AG04450 (cell line): Measurements from ENCODE around the gene DLL4. TPM values are rescaled to one million over a fixed set of nuclear protein-coding genes. Genes with fewer than 3 reads are reported as not detected.

Experiments
- CTCF ChIA-PET: fragments of 300-600, 350-600 bp; formaldehyde crosslinking; extraction: SDS; loops from one replicate; lab custom pipeline; 2022; ENCODE audit warnings: antibody characterized with exemption, inconsistent platforms; lab: Charles Lee
- POLR2A ChIA-PET: fragments of 350-600 bp; formaldehyde crosslinking; extraction: SDS; loops from one replicate; lab custom pipeline; 2021; ENCODE audit warnings: antibody characterized with exemption, inconsistent platforms; lab: Yijun Ruan, JAX
- DNase-seq: peaks from one replicate; pipeline ENCODE4 v3.0.0-alpha.2; 2011; ENCODE audit warnings: low read depth, low spot score
- H3K27ac ChIP-seq: one replicate; pipeline ENCODE4 v1.5.1; 2012; ENCODE audit warnings: low read depth, low read length, control low read depth
- H3K27me3 ChIP-seq: one replicate; pipeline ENCODE4 v1.6.0; 2012; ENCODE audit warnings: low read length; ENCODE audit not compliant: control insufficient read depth, insufficient read depth
- H3K4me3 ChIP-seq: 2 replicates; pipeline ENCODE4 v1.5.1; 2011; ENCODE audit warnings: mild to moderate bottlenecking, low read depth, low read length, control low read depth
- H3K9me3 ChIP-seq: 2 replicates; pipeline ENCODE4 v1.5.1; 2012; ENCODE audit warnings: low read length; ENCODE audit not compliant: control insufficient read depth, insufficient read depth
- CTCF ChIP-seq: IDR thresholded peaks from 2 replicates; pipeline ENCODE4 v1.5.1; 2011; ENCODE audit warnings: low read depth, low read length, control low read depth, inconsistent platforms
- polyA plus RNA-seq: library from polyadenylated mRNA; depleted of rRNA; stranded (reverse); fragments of >200 nt; gene quantifications from 2 replicates; pipeline ENCODE4 v1.2.3, GENCODE V29; 2011

Gene DLL4
- polyA plus RNA-seq, 1 experiment: 1.5 TPM

GRCh38 chr15:40889112-40889511 is 40.0 kb upstream of the DLL4 start:
- ChIA-PET POLR2A (no interaction called here), CTCF (interaction anchor here (0.8 to 9.7 kb wide), 2 partner anchors 19 to 32 kb away, joined by 3 to 171 read pairs; no protein-coding TSS in a partner anchor)
- no peak for TF ChIP-seq CTCF
- Histone ChIP-seq H3K27me3 (no peaks in the 10 kb centered on the region), H3K4me3 (no peak overlapping the region), H3K27ac (no peak overlapping the region), H3K9me3 (no peaks in the 10 kb centered on the region; the same call in 1 of the 2 replicates)
- DNase-seq: no peak

DNA sequence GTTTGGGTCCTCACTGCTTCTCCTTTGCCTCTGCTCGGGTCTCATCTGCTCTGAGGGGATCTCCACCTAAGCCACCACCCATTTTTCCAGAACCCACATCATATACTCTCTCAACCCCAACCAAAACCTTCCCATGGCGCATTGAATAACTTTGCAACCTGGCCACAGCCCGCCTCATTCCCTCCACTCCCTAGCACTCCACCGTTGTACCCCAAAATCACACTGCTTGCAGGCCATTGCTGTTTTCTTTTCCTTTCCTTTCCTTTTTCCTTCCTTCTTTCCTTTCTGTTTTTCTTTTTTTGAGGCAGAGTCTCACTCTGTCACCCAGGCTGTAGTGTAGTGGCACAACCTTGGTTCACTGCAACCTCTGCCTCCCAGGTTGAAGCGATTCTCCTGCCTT is 38.0 kb upstream of the DLL4 start:
- DNase-seq: no peak
- H3K27ac ChIP-seq: no peak overlapping the region
- ChIA-PET CTCF (interaction anchor here (0.6 to 9.7 kb wide), 10 partner anchors 9 to 302 kb away, joined by 3 to 171 read pairs (median 8); partner anchors contain the start of gene RAD51), POLR2A (no interaction called here)
- no peak overlapping the region for H3K4me3 ChIP-seq
- TF ChIP-seq CTCF: no peak
- H3K27me3 ChIP-seq: no peaks in the 10 kb centered on the region
- no peaks in the 10 kb centered on the region; the same call in 1 of the 2 replicates for H3K9me3 ChIP-seq

GRCh38 chr15:40891810-40892446 is 37.2 kb upstream of the DLL4 start:
- H3K9me3 ChIP-seq: no peaks in the 10 kb centered on the region; the same call in 1 of the 2 replicates
- H3K4me3 ChIP-seq: no peak overlapping the region
- CTCF ChIA-PET: interaction anchor here (0.6 to 9.7 kb wide), 39 partner anchors 8 to 554 kb away, joined by 3 to 171 read pairs (median 3); partner anchors contain the start of gene RAD51
- POLR2A ChIA-PET: interaction anchor here (0.9 to 1.0 kb wide), 2 partner anchors 34 to 197 kb away, joined by 3 to 4 read pairs; partner anchors contain the start of gene RAD51
- DNase-seq: no peak
- H3K27ac ChIP-seq: no peak overlapping the region
- TF ChIP-seq CTCF: peak; percentile 83
- H3K27me3 ChIP-seq: no peaks in the 10 kb centered on the region

DNA sequence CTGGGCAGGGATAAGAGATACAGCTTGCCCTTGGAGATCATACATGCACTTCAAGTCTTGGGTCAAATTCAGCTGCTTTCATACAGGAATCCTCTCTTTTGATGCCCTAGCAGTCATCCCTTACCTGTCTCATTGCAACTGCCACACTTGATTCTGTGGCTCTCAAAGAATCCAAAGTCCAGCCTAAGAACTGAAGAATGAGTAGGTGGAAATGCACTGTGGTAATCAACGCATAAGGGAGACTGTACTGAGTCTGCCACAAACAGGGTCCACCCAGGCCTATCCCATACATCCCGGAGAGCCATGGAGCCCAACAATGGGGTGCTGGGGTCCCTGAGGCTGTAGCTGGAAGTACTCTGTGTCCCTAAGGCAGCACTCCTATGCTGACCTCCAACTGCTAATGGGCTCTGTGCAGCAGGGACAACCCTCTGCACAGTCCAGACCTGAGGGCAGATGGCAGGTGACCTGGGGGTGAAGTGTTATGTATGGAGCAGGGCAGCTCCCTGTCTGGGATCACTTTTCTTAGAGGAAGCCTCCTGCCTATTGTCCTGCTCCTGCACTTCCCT is 36.6 kb upstream of the DLL4 start:
- ChIA-PET POLR2A (interaction anchor here (0.9 to 1.0 kb wide), 2 partner anchors 35 to 198 kb away, joined by 3 to 4 read pairs; partner anchors contain the start of gene RAD51), CTCF (interaction anchor here (0.6 to 9.7 kb wide), 37 partner anchors 11 to 553 kb away, joined by 3 to 171 read pairs (median 3); partner anchors contain the start of gene RAD51)
- no peak overlapping the region for H3K27ac ChIP-seq
- H3K27me3 ChIP-seq: no peaks in the 10 kb centered on the region
- DNase-seq: no peak
- H3K4me3 ChIP-seq: no peak overlapping the region
- H3K9me3 ChIP-seq: no peaks in the 10 kb centered on the region; the same call in 1 of the 2 replicates
- TF ChIP-seq CTCF: no peak
